HG03066 (cell line): ENCODE measurements around the gene FCN2.

Source experiments
- ATAC-seq: cut with Tn5 transposase; IDR thresholded peaks from one replicate; pipeline ENCODE4 v1.9.1; 2021; ENCODE audit warnings: low read depth; ENCODE audit not compliant: unreplicated experiment

Gene FCN2

DNA sequence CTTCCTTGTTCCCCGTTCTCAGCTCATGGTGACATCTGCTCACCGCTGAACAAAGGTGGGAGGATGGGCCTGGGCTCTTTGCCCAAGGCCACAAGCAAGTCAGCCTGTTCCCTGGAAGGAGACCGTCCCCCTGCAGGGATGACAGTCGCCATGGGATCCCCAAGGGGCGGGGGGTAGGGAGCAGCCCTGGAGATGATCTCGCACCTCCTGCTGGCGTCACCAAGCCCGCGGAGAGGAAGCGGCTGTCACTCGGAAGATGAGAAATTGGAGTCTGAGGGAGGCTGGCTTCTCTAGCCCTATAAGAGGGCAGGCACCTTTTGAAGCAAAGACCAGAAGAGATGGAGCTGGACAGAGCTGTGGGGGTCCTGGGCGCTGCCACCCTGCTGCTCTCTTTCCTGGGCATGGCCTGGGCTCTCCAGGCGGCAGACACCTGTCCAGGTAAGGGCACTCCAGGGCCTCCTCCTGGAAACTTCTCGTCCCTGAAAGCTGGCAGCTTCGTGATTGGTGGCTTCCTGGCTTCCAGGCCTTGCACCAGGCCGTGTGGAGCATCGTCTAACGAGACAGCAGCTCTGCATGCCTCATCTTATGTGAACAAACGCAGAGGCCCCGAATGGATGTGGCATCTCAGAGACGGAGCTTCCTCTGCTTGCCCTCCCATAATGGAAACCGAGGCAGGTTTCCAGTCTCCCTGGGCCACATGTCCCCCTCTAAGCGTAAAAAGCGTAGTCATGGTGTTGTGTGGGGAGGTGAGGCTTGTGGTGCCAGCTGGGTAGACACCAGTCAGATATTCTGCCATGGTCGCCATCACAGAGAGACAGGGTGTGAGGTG, at the start of gene FCN2:
TSS of gene FCN2 (plus strand) at position 327 of the 829 bp plus-strand sequence. CDS start at position 339, 12 bp downstream.
- no peak for ATAC-seq

DNA sequence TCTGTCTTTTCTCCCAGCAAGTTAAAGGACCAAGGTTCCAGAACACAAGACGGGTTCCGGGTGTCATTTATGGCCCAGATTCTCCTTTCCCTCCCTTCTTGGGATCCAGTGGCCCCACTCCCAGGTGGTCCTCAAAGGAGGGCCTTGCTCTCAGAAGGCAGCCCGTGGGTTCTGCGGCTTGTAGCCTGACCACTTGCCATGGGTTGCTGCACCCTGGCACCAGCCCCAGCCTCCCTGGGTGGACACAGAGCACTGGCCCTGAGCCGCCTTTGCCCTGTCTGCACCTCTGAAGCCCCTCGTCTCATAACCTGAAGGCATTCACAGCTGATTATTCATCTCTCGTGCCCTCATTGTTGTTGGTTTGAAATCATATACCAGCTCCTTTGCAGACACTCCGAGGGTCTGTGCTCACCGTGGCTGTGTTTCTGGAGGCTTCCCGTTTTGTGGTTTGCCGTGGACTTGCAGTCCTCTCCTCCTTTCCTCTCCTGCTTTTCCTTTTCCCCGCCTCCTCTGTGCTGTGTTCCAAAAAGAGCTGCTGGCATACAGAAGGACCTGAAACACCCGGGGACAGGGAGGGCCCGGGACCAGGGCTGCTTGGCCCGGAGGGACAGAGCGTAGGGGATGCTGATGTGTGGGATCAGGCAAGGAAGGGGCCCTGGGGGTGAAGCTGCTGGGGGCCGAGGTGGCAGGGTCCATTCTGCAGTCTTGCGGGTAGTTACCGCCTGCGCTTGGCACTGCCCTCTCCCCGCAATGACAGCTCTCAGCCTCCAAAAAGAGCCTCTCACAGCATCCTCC, 49.5 kb upstream of the FCN2 start:
- ATAC-seq: no peak

DNA sequence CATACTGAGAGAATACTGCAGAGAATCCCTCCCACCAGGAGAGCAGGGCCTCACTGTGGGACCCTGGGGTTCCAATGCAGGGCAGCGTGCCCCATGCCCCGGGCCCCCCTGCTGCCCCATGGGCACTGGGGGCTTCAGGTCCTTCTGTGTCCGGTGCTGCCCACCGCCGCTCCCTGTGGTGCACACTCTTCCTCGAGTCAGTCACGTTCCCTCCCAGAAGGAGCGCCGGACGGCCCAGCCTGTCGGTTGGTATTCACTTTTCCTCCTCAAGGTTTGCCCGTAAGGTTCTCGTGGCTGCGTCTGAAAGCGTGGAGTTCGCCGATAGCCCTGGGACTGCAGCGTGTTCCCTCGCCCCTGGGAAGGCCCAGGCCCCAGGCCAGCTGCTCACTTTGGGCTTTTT, 48.1 kb upstream of the FCN2 start:
- no peak for ATAC-seq

DNA sequence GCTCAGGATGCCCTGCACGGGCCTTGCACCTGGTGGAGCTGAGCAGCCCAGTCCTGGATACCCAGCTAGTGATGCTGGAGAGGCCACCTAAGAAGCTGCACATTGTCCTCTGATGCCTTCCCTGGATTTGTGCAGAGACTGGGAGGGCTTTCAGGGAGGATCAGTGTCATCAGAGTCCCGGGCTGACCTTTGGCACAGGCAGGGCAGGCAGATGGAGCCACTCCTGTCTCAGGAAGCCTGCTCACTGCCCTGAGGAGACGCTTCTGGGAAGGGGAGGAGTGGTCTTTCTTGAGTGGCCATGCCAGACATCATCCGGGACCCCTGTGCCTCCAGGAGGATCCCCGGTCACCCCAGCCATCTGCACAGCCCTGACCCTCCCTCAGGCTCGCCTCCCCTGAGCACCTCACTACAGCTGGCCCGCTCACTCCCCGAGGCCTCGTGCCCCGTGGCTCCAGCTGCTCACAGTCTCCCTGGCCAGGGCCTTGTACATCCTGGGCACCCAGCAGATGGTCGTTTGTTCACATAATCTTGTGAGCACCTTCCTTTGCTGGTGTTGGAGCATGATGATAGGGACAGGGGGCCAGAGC, 47.2 kb upstream of the FCN2 start:
- no peak for ATAC-seq

DNA sequence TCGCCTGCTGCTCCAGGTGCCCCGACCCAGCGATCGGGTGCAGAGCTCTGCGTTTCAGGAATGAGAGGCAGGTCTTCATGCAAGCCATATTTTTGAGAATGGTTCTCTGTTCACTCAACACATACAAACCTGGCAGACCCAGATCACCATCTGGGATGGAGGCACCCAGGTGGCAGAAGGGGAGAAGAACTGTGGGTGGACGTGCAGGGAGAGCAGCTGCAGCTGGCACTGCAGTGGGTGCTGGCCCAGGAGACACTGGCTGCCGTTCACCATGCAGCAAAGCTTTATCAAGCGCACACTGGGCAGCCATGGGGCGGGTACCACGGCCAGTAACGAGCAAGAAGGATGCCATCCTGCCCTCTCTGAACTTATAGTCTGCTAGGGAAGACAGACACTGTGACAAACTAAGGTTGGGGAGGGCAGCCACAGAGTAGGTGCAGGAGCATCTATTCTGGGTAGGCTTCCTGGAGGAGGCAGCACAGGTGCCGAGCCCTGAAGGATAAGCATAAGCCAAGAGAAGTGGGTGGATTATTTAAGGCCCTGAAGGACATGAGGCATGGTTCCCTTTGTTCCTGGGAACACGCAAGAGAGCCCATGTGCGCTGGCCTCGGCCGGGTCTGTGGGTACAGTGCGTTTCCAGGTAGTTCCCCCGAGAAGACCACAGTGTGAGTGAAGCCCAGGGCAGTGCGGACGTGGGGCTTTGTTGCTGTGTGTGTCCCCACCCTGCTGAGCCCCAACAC, 46.2 kb upstream of the FCN2 start:
- no peak for ATAC-seq

DNA sequence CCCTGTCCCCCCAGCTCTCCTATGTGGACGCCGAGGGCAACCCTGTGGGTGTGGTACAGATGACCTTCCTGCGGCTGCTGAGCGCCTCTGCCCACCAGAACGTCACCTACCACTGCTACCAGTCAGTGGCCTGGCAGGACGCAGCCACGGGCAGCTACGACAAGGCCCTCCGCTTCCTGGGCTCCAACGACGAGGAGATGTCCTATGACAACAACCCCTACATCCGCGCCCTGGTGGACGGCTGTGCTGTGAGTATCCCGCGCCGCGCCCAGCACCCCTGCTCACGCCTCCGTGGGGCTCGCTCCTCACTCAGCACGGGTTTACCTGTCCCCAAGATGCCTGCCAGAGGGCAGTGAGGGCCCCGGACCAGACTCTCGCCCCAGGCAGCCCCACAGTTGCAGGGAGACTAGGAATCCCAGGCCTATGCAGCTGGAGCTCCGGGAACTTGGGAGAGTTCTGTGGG, 45.6 kb upstream of the FCN2 start:
- ATAC-seq: no peak

DNA sequence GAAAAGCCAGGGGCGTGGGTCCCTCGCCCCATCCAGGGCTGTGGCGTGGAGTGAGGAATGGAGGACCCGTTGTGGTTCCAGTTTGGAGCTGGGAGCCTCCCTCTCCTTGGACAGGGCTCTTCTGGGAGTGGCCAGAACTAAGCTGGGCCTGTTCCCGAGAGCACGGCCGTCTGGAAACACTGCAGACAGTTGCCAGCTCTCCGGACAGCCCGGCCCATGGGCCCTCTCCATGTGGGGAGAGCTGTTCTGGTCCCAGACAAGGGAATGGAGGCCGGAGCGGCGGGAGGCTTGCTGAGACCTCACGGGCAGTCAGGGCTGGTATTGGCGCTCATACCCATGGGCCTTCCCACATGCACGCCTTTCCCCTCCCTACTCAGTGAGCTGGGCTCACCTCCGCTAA, 45.2 kb upstream of the FCN2 start:
- ATAC-seq: no peak

DNA sequence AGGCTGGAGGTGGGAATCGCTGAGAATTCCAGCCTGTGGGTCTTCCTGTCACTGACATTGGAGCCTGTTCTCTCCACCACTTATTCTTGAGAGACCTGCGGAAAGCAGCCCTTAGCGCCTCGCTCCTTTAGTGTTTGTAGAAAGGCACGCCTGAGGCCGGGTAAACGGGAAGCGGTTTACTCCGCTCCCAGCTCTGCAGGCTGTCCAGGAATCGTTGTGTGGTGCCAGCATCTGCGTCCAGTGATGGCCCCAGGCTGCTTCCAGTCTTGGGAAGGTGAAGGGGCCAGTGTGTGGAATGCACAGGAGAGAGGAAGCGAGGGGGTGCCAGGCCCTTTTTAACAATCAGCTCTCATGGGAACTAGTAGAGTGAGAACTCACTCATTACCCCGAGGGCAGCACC, 44.6 kb upstream of the FCN2 start:
- ATAC-seq: no peak

DNA sequence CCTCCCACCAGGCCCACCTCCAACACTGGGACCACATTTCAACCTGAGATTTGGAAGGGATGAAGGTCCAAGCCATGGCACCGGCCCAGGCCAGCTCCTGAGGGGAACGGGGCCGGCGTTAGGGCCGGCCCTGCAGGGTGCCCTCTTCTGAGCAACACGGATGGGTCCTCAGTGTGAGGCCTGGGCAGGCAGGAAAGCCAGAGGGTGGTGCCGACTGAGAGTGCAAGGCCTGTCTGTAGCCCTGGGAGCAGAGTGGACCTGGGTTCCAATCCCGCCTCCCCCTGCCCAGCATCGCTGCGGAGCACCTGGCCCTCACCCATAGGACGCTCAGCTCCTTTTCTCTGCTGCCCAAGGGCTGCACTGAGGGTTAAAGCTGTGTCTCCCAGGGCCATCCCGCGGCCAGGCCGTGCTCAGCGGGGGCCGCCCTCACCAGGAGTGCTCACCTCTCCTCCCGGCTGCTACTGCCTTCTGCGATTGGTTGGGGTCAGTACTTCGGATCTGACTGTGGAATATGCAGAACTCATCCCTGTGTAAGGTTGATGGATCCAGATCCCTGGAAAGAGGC, 44.1 kb upstream of the FCN2 start:
- ATAC-seq: no peak

DNA sequence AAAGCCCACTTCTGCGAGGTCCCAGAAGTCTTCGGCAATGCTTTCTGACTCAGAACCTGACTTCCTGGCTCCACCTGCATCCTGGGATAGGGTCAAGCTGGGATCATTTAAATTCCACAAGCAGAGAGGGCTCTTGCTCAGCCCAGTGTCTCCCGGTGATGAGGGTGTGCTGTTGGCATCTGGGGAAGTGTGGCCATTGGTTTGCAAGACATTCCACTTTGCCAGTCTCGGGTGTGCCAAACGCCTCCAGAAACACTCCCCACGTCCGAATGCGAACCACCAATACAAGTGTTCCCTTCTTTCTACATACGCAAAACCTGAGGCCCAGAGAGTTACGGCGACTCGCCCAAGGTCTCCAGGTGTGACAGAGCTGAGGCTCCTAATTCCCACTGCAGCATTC, 43.1 kb upstream of the FCN2 start:
- no peak for ATAC-seq

DNA sequence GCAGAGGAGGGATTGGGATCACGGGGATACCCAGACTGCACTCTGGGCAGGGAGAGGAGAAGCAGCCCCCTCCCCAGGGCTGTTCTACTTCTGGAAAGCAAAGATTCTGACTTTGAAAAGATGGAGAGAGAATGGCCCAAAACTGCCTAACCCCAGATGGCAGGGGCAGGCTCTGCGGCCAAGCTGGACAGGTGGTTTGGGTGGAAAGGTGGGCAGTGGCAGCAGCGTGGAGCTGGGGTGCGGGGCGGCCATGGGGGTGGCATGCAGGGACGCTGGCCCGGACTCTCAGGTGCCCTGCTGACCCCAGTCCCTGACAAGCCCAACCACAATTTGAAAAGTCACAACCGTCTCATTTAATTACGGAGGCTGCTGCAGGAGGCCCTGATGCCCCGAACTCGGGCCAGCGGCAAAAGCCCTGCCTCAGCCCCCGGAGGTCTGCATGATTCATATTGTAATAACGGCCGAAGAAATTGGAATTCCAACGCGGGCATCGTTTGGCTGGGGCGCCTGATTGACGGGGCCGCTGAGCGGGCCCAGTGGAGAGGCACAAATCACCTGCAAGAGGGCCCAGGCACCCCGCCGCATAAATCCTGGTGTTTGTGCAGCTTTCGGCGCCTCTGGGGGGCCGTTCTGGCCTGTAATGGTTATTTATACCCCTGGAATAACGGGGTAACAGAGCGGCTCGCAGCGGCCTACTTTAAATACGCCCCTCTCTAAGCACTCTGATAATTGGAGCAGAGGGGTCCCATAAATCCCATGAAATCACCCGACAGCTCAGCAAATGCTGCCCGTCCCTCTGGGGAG, 41.8 kb upstream of the FCN2 start:
- ATAC-seq: no peak

DNA sequence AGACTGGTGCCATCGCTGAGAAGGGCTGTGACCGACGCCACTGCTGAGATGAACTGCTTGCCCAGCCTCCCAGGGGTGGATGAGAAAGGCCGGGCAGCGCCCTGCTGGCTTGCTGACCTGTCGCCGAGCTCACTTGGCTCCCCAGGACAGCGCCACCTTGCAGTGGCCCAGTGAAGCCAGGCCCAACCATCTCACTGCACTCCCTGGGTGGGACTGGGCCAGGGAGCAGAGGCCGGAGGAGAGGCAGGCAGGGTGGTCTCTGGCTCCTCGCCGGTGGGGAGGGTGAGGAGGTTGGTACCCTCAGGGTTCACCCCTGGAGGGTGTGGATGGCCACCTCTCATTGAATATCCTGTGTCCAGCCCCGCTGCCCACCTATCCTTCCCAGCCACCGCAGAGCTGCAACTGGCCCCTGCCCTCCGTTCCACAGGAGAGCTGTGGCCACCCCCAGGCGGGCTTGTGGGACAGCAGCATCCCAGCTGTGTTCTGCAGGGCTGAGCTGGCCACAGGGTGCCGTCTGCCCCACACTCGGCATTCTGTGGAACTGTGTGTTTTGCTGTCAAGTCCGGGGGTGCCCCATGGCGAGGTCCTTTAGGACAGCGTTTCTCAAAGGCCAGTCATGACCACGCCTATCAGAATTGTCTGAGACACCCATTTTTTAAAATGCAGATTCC, 41.0 kb upstream of the FCN2 start:
- no peak for ATAC-seq

DNA sequence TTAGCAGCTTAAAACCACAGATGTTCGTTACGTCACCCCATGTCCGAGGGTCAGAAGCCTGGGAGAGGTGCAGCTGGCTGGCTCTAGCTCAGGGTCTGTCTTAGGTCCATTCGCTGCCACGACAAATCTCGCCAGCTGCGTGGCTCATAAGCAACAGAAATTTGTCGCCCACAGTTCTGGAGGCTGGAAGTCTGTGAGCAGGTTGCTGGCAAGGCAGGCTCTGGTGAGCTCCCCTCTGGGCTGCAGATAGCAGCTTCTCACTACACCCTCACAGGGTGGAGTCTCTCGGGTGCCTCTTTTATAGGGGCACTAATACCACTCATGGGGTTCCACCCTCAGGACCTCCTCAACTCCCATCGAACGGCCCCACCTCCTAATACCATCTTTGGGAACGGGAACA, 40.1 kb upstream of the FCN2 start:
- ATAC-seq: no peak

DNA sequence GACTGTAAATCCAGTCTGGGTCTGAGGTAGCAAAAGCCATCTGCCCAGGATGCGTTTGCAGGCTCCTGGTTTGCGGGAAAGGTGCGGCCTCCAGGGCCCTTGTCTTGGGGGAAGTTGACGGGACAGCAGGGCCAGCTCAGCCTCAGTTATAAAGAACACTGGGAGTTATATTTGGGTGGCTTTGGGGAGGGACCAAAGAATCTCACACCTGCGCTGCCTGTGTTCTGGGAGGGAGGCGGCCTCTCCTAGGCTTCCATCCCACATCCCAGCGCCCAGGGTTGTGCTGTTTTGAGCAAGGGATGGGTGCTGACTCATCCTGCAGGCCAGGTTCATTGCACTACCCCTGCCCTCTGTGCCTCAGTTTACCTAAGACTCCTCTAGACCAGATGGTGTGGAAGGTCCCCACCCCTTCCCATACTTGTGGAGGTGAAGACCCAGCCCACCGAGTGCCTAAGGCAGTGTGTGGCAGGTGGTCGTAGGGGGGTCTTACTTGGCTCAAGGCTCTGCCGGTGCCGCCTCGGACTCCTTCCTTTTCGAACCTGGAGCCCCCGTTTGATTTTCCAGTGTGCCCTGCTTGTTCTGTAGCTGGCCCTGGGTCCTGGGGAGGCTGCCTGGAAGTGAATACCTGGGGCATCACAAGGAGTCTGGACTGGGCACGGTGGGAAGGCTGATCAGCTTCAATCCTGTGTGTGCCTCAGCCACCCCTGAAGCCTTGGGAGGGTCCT, 39.3 kb upstream of the FCN2 start:
- no peak for ATAC-seq

DNA sequence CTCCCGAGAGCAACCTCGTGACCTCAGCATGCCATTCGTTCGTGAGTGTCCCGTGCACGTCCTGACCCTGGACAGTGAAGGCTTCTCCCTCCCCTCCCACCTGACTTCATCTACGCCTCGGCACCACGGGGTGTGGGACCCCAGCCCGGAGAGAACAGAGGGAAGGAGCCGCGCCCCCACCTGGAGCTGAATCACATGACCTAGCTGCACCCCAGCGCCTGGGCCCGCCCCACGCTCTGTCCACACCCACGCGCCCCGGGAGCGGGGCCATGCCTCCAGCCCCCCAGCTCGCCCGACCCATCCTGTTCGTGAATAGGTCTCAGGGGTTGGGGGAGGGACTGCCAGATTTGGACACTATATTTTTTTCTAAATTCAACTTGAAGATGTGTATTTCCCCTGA, 38.3 kb upstream of the FCN2 start:
- ATAC-seq: no peak

DNA sequence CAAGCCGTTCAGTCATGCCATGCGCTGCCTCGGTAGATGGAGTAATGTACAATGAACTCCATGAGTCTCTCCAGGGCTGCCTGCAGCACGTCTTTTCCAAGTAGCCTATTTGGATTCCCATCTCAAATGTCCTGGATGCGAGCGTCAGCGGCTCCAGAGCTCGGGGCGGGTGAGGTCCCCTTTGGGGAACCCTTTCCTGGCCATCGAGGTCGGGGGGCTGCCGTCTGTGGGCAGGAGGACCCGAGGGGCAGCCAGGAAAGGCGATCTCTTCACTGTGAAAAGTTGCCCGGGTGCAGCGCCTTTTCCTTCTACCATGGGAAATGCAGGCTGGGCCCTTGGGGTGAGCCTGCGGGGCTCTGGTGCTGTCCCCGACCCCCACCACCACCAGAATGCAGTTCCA, 36.9 kb upstream of the FCN2 start:
- ATAC-seq: no peak

DNA sequence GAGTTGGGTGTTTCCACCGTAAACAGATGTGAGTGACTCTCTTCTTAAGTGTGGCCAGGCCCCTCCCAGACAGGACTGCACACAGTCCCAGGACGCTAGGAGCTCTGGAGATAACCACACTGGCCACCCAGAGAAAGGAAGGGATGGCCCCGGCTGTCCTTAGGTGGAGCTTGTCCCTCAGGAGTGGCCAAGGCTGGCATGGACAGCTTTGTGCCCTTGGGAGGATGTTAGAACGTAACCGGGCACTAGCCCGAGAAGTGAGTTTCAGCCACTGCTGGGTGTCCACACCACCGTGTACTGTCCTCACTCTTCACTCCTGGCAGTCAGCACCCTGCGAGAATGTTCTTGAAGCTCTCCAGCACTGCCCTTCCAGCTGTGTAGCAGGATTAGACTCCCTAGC, 35.8 kb upstream of the FCN2 start:
- ATAC-seq: no peak

DNA sequence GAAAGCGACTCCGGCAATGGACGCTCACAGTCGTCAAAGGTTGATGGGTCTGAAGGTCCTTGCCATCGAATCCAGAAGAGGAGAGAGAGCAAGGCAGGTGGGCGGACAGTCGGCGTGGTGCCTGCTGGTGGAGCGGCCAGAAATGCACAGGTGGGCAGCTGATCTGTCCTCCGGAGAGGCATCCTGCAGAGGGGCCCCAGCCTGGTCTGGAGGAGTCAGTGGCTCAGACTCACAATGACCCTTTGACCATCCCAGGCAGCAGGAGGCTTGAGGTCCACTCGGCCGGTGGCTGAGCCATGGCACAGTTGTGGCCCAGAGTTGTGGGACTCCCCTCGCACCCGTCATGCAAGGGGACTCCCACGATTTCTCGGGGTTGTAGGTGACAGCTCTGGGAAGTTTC, 34.4 kb upstream of the FCN2 start:
- ATAC-seq: no peak

DNA sequence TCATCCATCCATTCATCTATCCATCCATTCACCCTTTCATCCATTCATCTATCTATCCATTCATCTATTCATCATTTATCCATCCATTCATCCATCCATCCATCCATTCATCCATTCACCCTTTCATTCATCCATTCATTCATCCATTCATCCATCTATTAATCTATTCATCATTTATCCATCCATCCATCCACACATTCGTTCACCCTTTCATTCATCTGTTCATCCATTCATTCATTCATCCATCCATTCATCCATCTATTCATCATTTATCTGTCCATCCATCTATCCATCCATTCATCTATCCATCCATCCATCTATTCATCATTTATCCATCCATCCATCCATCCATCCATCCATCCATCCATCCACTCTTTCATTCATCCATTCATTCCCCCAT, 33.9 kb upstream of the FCN2 start:
- ATAC-seq: no peak
